Inferior parietal cortex (tissue), 1 donor: ENCODE data around the gene SLC41A2.

Experiments used
- DNase-seq: peaks from one replicate; pipeline ENCODE4 v3.0.0-alpha.2; 2016; ENCODE audit errors: extremely low spot score

The SLC41A2 gene

GRCh38 chr12:104930388-104931326 is 27.4 kb downstream of the SLC41A2 start:
- DNase-seq: no peak

GRCh38 chr12:104929977-104930376 is 28.1 kb downstream of the SLC41A2 start:
- DNase-seq: no peak

- DNase-seq: no peak
These were observed 28.7 kb downstream of the SLC41A2 start for GRCh38 chr12:104929368-104929767.

- DNase-seq: no peak
These were observed 29.9 kb downstream of the SLC41A2 start for GRCh38 chr12:104928036-104928745.

GRCh38 chr12:104925501-104925900 is 32.6 kb downstream of the SLC41A2 start:
- no peak for DNase-seq

- DNase-seq: no peak
These were observed 36.8 kb downstream of the SLC41A2 start for GRCh38 chr12:104921340-104921739.

- DNase-seq: no peak
These were observed 46.1 kb downstream of the SLC41A2 start for GRCh38 chr12:104911942-104912341.

- DNase-seq: no peak
These were observed 47.8 kb downstream of the SLC41A2 start for GRCh38 chr12:104910196-104910840.

- no peak for DNase-seq
These were observed 48.3 kb downstream of the SLC41A2 start for GRCh38 chr12:104909761-104910160.
